GM23338 (cell line): ENCODE results near the gene EIF2D. TPM values are rescaled to one million over a fixed set of nuclear protein-coding genes. Genes with fewer than 3 reads are reported as not detected.

Source experiments
- ATAC-seq: fragments of 200-7000 bp; cut with Tn5 transposase; 3 replicates; pipeline ENCODE4 v1.9.1; 2020
- DNase-seq: peaks from one replicate; pipeline ENCODE4 v3.0.0-alpha.2; 2015; ENCODE audit warnings: low spot score
- H2AFZ ChIP-seq: fragments of 200-600 bp; sonication (generic); 2 replicates; pipeline ENCODE4 v1.8.0; 2016; ENCODE audit warnings: antibody characterized with exemption, mild to moderate bottlenecking, moderate library complexity
- H3F3A ChIP-seq: fragments of 200-600 bp; sonication (generic); replicated peaks from 2 replicates; pipeline ENCODE4 v1.8.0; 2017; ENCODE audit warnings: antibody characterized with exemption, mixed run types, low read depth
- H3K27ac ChIP-seq: fragments of 200-600 bp; sonication (generic); 2 replicates; pipeline ENCODE4 v1.6.1; 2016; ENCODE audit warnings: low read depth
- H3K27me3 ChIP-seq: fragments of 200-600 bp; sonication (generic); 2 replicates; pipeline ENCODE4 v1.8.0; 2016; ENCODE audit warnings: mild to moderate bottlenecking, mixed run types, moderate library complexity; ENCODE audit not compliant: insufficient read depth
- H3K36me3 ChIP-seq: fragments of 200-600 bp; sonication (generic); 2 replicates; pipeline ENCODE4 v1.8.0; 2016; ENCODE audit warnings: mild to moderate bottlenecking; ENCODE audit not compliant: insufficient read depth
- H3K4me1 ChIP-seq: fragments of 200-600 bp; sonication (generic); 2 replicates; pipeline ENCODE4 v1.8.0; 2016; ENCODE audit warnings: mild to moderate bottlenecking, moderate library complexity; ENCODE audit not compliant: insufficient read depth
- H3K4me2 ChIP-seq: fragments of 200-600 bp; sonication (generic); 2 replicates; pipeline ENCODE4 v1.7.1; 2017; ENCODE audit warnings: mixed run types
- H3K4me3 ChIP-seq: fragments of 200-600 bp; sonication (generic); 2 replicates; pipeline ENCODE4 v1.6.1; 2016; ENCODE audit warnings: mixed run types
- H3K79me2 ChIP-seq: fragments of 200-600 bp; sonication (generic); replicated peaks from 2 replicates; pipeline ENCODE4 v1.8.0; 2017; ENCODE audit warnings: mild to moderate bottlenecking; ENCODE audit not compliant: insufficient read depth
- H3K9me2 ChIP-seq: fragments of 200-600 bp; sonication (generic); 2 replicates; pipeline ENCODE4 v1.8.0; 2017; ENCODE audit not compliant: insufficient read depth
- H4K20me1 ChIP-seq: fragments of 200-600 bp; sonication (generic); replicated peaks from 2 replicates; pipeline ENCODE4 v1.8.0; 2017; ENCODE audit warnings: mild to moderate bottlenecking; ENCODE audit not compliant: insufficient read depth
- H3K27ac Mint-ChIP-seq: 2 replicates; pipeline ENCODE4 v1.8.0; 2020; ENCODE audit warnings: inconsistent platforms, mild to moderate bottlenecking, moderate library complexity, mixed read lengths
- H3K27me3 Mint-ChIP-seq: 3 replicates; pipeline ENCODE4 v1.8.0; 2022; ENCODE audit warnings: low read depth, mild to moderate bottlenecking, moderate library complexity, mixed read lengths, inconsistent platforms; ENCODE audit not compliant: insufficient read depth, poor library complexity
- H3K36me3 Mint-ChIP-seq: 3 replicates; pipeline ENCODE4 v1.8.0; 2021; ENCODE audit warnings: low read depth, mild to moderate bottlenecking, inconsistent platforms, moderate library complexity, mixed read lengths
- H3K4me1 Mint-ChIP-seq: 3 replicates; pipeline ENCODE4 v1.8.0; 2020; ENCODE audit warnings: mild to moderate bottlenecking, inconsistent platforms, mixed read lengths
- H3K4me3 Mint-ChIP-seq: 3 replicates; pipeline ENCODE4 v1.8.0; 2021; ENCODE audit warnings: moderate library complexity, mild to moderate bottlenecking, inconsistent platforms, mixed read lengths
- H3K9me3 Mint-ChIP-seq: 3 replicates; pipeline ENCODE4 v1.8.0; 2020; ENCODE audit warnings: moderate library complexity, mild to moderate bottlenecking, inconsistent platforms, mixed read lengths
- ZNF114 ChIP-seq: fragments of 250-450 bp; sonication (Bioruptor Pico); IDR thresholded peaks from 2 replicates; pipeline ENCODE4 v1.5.0; 2020; ENCODE audit warnings: mild to moderate bottlenecking, moderate library complexity
- polyA plus RNA-seq: library from polyadenylated mRNA; unstranded; fragments of >200 nt; fragmentation: Nextera tagmentation; extraction: Ambion mirVana; gene quantifications from 2 replicates; pipeline ENCODE4 v1.2.1, GENCODE V29; 2016
- total RNA-seq: library from RNA; depleted of rRNA; stranded (reverse); fragments of >200 nt; shearing (Covaris generic); gene quantifications from 2 replicates; pipeline ENCODE4 v1.2.3, GENCODE V29; 2014
- TF ChIP-seq, protein P1 (sequence below): fragments of 250-450 bp; sonication (Bioruptor Pico); IDR thresholded peaks from 2 replicates; pipeline ENCODE4 v1.5.0; 2020; ENCODE audit warnings: mild to moderate bottlenecking, moderate library complexity
- TF ChIP-seq, protein P2 (sequence below): IDR thresholded peaks from one replicate; pipeline ENCODE4 v1.6.1; 2018; ENCODE audit warnings: antibody characterized with exemption; ENCODE audit not compliant: unreplicated experiment

The EIF2D gene
- total and polyA plus RNA-seq, 2 experiments from 2014 or later = 25.1 to 34.8 TPM

DNA sequence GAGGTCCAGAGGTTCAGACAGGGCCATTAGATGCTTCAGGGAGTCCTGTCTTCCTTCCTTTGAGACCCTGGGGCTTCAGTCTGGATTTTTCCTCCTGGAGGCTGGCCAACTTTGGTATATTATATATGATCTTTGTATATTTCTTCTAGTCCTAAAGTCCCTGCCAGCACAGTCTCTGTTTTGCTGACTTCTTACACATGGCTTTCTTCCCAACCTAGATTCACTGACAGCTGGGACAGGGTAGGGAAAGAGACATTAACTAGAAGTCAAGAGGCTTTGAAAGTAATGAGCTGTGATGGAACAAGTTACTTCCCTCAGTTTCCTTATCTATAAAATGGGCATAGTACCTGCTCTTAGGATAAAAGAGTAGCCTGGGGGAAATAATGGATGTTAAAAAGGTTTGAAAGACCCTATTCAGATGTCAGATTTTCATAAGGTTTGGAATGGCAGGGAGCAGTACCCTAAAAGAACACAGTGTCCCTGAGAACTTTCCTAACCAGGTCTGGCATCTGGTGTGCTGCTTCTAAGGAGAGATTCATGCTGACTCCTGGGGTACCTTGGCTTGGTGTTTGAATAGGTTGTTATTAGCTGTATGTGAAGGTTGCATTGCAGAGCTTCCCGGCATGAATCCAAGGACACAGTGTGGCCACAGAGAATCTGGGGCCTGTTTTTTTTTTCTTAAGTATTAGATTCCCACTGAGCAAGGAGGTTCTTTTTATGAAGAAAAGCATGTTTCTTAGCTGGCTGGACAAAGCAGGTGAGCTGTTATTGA lies 57.4 kb downstream of the EIF2D start:
- DNase-seq (no peak), ATAC-seq (no peak)
- Histone ChIP-seq H3K4me3 (no peak overlapping the region), H3K4me1 (peaks cover 13% of the 10 kb centered on the region), H3F3A (0 out of 2 replicates have a peak, but pooled peaks cover 2% of the 10 kb centered on the region), H3K9me2 (no peaks in the 10 kb centered on the region), H2AFZ (no peak overlapping the region), H4K20me1 (no peaks in the 10 kb centered on the region; the same call in 1 of the 2 replicates), H3K4me2 (no peak overlapping the region), H3K79me2 (no peaks in the 10 kb centered on the region), H3K36me3 (no peaks in the 10 kb centered on the region), H3K27me3 (peaks cover 31% of the 10 kb centered on the region), H3K27ac (no peak overlapping the region)
- no peak overlapping the region for H3K27ac Mint-ChIP-seq
- no peaks in the 10 kb centered on the region for H3K36me3 Mint-ChIP-seq
- no peak overlapping the region for H3K4me3 Mint-ChIP-seq
- peaks cover 22% of the 10 kb centered on the region for H3K27me3 Mint-ChIP-seq
- peaks cover 31% of the 10 kb centered on the region for H3K4me1 Mint-ChIP-seq
- H3K9me3 Mint-ChIP-seq = no peaks in the 10 kb centered on the region
- TF ChIP-seq, protein P1, sequence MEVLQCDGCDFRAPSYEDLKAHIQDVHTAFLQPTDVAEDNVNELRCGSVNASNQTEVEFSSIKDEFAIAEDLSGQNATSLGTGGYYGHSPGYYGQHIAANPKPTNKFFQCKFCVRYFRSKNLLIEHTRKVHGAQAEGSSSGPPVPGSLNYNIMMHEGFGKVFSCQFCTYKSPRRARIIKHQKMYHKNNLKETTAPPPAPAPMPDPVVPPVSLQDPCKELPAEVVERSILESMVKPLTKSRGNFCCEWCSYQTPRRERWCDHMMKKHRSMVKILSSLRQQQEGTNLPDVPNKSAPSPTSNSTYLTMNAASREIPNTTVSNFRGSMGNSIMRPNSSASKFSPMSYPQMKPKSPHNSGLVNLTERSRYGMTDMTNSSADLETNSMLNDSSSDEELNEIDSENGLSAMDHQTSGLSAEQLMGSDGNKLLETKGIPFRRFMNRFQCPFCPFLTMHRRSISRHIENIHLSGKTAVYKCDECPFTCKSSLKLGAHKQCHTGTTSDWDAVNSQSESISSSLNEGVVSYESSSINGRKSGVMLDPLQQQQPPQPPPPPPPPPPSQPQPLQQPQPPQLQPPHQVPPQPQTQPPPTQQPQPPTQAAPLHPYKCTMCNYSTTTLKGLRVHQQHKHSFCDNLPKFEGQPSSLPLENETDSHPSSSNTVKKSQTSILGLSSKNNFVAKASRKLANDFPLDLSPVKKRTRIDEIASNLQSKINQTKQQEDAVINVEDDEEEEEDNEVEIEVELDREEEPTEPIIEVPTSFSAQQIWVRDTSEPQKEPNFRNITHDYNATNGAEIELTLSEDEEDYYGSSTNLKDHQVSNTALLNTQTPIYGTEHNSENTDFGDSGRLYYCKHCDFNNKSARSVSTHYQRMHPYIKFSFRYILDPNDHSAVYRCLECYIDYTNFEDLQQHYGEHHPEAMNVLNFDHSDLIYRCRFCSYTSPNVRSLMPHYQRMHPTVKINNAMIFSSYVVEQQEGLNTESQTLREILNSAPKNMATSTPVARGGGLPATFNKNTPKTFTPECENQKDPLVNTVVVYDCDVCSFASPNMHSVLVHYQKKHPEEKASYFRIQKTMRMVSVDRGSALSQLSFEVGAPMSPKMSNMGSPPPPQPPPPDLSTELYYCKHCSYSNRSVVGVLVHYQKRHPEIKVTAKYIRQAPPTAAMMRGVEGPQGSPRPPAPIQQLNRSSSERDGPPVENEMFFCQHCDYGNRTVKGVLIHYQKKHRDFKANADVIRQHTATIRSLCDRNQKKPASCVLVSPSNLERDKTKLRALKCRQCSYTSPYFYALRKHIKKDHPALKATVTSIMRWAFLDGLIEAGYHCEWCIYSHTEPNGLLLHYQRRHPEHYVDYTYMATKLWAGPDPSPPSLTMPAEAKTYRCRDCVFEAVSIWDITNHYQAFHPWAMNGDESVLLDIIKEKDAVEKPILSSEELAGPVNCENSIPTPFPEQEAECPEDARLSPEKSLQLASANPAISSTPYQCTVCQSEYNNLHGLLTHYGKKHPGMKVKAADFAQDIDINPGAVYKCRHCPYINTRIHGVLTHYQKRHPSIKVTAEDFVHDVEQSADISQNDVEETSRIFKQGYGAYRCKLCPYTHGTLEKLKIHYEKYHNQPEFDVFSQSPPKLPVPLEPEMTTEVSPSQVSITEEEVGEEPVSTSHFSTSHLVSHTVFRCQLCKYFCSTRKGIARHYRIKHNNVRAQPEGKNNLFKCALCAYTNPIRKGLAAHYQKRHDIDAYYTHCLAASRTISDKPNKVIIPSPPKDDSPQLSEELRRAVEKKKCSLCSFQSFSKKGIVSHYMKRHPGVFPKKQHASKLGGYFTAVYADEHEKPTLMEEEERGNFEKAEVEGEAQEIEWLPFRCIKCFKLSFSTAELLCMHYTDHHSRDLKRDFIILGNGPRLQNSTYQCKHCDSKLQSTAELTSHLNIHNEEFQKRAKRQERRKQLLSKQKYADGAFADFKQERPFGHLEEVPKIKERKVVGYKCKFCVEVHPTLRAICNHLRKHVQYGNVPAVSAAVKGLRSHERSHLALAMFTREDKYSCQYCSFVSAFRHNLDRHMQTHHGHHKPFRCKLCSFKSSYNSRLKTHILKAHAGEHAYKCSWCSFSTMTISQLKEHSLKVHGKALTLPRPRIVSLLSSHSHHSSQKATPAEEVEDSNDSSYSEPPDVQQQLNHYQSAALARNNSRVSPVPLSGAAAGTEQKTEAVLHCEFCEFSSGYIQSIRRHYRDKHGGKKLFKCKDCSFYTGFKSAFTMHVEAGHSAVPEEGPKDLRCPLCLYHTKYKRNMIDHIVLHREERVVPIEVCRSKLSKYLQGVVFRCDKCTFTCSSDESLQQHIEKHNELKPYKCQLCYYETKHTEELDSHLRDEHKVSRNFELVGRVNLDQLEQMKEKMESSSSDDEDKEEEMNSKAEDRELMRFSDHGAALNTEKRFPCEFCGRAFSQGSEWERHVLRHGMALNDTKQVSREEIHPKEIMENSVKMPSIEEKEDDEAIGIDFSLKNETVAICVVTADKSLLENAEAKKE (CRISPR knock-in tag) = no peak
- no peak for TF ChIP-seq ZNF114
- TF ChIP-seq, protein P2, sequence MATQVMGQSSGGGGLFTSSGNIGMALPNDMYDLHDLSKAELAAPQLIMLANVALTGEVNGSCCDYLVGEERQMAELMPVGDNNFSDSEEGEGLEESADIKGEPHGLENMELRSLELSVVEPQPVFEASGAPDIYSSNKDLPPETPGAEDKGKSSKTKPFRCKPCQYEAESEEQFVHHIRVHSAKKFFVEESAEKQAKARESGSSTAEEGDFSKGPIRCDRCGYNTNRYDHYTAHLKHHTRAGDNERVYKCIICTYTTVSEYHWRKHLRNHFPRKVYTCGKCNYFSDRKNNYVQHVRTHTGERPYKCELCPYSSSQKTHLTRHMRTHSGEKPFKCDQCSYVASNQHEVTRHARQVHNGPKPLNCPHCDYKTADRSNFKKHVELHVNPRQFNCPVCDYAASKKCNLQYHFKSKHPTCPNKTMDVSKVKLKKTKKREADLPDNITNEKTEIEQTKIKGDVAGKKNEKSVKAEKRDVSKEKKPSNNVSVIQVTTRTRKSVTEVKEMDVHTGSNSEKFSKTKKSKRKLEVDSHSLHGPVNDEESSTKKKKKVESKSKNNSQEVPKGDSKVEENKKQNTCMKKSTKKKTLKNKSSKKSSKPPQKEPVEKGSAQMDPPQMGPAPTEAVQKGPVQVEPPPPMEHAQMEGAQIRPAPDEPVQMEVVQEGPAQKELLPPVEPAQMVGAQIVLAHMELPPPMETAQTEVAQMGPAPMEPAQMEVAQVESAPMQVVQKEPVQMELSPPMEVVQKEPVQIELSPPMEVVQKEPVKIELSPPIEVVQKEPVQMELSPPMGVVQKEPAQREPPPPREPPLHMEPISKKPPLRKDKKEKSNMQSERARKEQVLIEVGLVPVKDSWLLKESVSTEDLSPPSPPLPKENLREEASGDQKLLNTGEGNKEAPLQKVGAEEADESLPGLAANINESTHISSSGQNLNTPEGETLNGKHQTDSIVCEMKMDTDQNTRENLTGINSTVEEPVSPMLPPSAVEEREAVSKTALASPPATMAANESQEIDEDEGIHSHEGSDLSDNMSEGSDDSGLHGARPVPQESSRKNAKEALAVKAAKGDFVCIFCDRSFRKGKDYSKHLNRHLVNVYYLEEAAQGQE = no peak
